ENCODE results near the gene BCHE. TPM values are rescaled to one million over a fixed set of nuclear protein-coding genes. Genes with fewer than 3 reads are reported as not detected.

BCHE gene
- total and polyA plus RNA-seq, 9 donors, result 0.35 to 23.1 (median 2.9) TPM

DNA sequence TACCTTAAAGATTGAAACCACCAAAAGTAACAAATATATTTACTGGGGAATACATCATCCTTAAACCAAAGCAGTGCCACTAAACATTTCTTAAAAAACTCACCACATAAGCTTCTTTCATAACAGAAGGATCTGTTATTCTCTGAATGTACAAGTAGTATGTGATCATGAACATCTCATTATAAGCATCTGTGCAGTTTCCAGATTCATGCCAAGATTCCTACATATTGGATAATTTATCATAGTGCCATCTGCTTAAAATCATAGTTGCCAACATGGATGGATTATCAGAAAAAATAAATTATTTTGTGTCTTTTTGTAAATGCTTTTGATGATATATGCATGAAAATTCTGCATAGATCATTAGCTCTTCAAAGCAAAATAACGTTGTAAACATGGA lies 21.8 kb upstream of the BCHE start:
- TF ChIP-seq POLR2A (IDR thresholded peaks at IDR 0.05) (no peak), EP300 (IDR thresholded peaks at IDR 0.05) (no peak), CTCF (IDR thresholded peaks at IDR 0.05) (no peak)
- Histone ChIP-seq H3K27ac (no peak overlapping the region), H3K4me1 (ENCODE audit: insufficient read depth) (no peaks in the 10 kb centered on the region), H3K36me3 (no peaks in the 10 kb centered on the region), H3K27me3 (no peaks in the 10 kb centered on the region), H3K9me3 (no peaks in the 10 kb centered on the region), H3K4me3 (no peak overlapping the region)
- no peak for DNase-seq
- intact Hi-C loops (cut with DNase I), result no loop called here
- WGBS, 3 donors, result 38 to 56% (median 55%) methylated on average over 1 of the region's 1 CpG

GRCh38 chr3:165855581-165855980 lies 18.4 kb upstream of the BCHE start:
- Histone ChIP-seq H3K36me3 (no peaks in the 10 kb centered on the region), H3K27me3 (no peaks in the 10 kb centered on the region), H3K4me1 (ENCODE audit: insufficient read depth) (no peaks in the 10 kb centered on the region), H3K9me3 (no peaks in the 10 kb centered on the region), H3K27ac (no peak overlapping the region), H3K4me3 (no peak overlapping the region)
- intact Hi-C loops (cut with DNase I), result no loop called here
- TF ChIP-seq CTCF (IDR thresholded peaks at IDR 0.05), result no peak
- no peak for TF ChIP-seq EP300 (IDR thresholded peaks at IDR 0.05)
- TF ChIP-seq POLR2A (IDR thresholded peaks at IDR 0.05), result no peak
- DNase-seq, result no peak

- intact Hi-C loops (cut with DNase I), result no loop called here
- no peaks in the 10 kb centered on the region for H3K9me3 ChIP-seq
- H3K36me3 ChIP-seq, result no peaks in the 10 kb centered on the region
- H3K4me3 ChIP-seq, result no peak overlapping the region
- H3K27me3 ChIP-seq, result no peaks in the 10 kb centered on the region
- 43 to 57% (median 53%) methylated on average over 1 of the region's 1 CpG for WGBS, 3 donors
- no peaks in the 10 kb centered on the region for H3K4me1 ChIP-seq (ENCODE audit: insufficient read depth)
- TF ChIP-seq EP300 (IDR thresholded peaks at IDR 0.05), result no peak
- TF ChIP-seq CTCF (IDR thresholded peaks at IDR 0.05), result no peak
- TF ChIP-seq POLR2A (IDR thresholded peaks at IDR 0.05), result no peak
- DNase-seq, result no peak
- H3K27ac ChIP-seq, result no peak overlapping the region
Observed at GRCh38 chr3:165854696-165855095, 17.5 kb upstream of the BCHE start.

GRCh38 chr3:165852711-165853110 lies 15.5 kb upstream of the BCHE start:
- no peaks in the 10 kb centered on the region for H3K4me1 ChIP-seq (ENCODE audit: insufficient read depth)
- intact Hi-C loops (cut with DNase I), result no loop called here
- no peaks in the 10 kb centered on the region for H3K36me3 ChIP-seq
- DNase-seq, result no peak
- no peak for TF ChIP-seq EP300 (IDR thresholded peaks at IDR 0.05)
- no peak for TF ChIP-seq CTCF (IDR thresholded peaks at IDR 0.05)
- no peak for TF ChIP-seq POLR2A (IDR thresholded peaks at IDR 0.05)
- H3K27me3 ChIP-seq, result no peaks in the 10 kb centered on the region
- no peak overlapping the region for H3K27ac ChIP-seq
- H3K4me3 ChIP-seq, result no peak overlapping the region
- no peaks in the 10 kb centered on the region for H3K9me3 ChIP-seq

DNA sequence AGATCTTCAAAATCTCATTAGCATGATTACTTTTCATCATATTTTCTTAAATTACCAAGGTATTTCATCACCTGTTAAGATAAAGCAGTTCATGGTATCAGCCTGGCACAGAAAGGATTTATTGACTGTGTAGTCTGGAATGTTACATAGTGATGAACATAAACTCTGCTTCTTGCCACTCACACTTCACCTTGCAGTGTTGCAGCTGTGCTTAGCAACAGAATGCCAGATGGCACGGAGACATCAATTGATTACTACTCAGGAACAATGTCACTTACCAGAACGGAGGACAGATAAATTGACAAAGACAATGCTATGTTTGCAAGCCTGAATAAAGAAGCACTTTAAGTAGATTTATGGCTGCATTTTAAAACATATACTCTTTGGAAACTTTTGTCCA lies 15.0 kb upstream of the BCHE start:
- TF ChIP-seq EP300 (IDR thresholded peaks at IDR 0.05), result no peak
- no peak for TF ChIP-seq POLR2A (IDR thresholded peaks at IDR 0.05)
- TF ChIP-seq CTCF (IDR thresholded peaks at IDR 0.05), result no peak
- intact Hi-C loops (cut with DNase I), result no loop called here
- 29 to 35% (median 29%) methylated on average over 2 of the region's 2 CpGs for WGBS, 3 donors

More for the DNA sequence above, 15.0 kb upstream of the BCHE start:
- H3K27ac ChIP-seq, result no peak overlapping the region
- H3K9me3 ChIP-seq, result no peaks in the 10 kb centered on the region
- H3K36me3 ChIP-seq, result no peaks in the 10 kb centered on the region
- no peak for DNase-seq
- no peaks in the 10 kb centered on the region for H3K27me3 ChIP-seq
- no peaks in the 10 kb centered on the region for H3K4me1 ChIP-seq (ENCODE audit: insufficient read depth)
- no peak overlapping the region for H3K4me3 ChIP-seq

All from ovary (tissue), 9 donors.